Choroid plexus epithelial cell (primary cell): ENCODE measurements around the gene AKR1C1.
A peak's percentile ranks its signal among the peaks of the same experiment; 100 is the strongest.
"Not testable (repeated sequence)": the region's sequence is repeated elsewhere in the genome, so short reads cannot be mapped to it uniquely, and the experiment has no call there.

ENCODE experiments used
- DNase-seq: peaks from one replicate; pipeline ENCODE4 v3.0.0-alpha.2; 2010; ENCODE audit warnings: low read depth
- H3K4me3 ChIP-seq: 2 replicates; pipeline ENCODE4 v1.5.1; 2011; ENCODE audit warnings: low read depth, mild to moderate bottlenecking, control low read depth, low read length, moderate library complexity
- TF ChIP-seq, protein P1 (sequence below): conservative IDR thresholded peaks from 2 replicates; pipeline ENCODE4 v1.5.1; 2011; ENCODE audit warnings: low read depth, mild to moderate bottlenecking, control low read depth, inconsistent platforms, low read length, moderate library complexity

AKR1C1 gene

DNA sequence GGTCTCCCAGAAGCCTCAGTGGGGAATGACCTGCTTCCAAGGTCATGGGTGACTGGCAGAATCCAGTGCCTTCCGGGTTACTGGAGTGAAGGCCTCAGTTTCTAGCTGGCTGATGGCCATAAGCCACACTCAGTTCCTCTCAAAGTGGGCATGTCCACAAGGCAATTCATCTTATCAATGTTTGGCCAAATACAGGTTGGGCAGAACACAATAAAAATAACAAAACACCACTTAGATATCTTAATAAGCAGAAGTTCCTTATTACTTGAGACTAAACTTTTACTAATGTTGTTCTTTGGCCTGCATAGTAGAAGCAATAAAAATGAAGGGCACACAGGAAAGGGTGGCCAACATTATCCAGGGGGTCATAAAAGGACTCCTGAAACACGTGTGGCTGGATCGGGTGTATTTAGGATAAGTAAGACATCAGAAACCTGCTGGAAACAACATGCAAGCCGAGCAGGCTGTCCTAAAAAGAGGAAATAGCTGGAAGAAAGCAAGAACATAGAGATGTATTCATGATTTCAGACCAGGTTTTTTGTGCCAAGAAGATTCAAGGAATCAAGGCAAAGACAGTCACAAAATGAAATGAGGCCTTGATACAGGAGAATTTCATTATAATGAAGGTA, 60.1 kb downstream of the AKR1C1 start:
- no peak for DNase-seq
- TF ChIP-seq, protein P1, sequence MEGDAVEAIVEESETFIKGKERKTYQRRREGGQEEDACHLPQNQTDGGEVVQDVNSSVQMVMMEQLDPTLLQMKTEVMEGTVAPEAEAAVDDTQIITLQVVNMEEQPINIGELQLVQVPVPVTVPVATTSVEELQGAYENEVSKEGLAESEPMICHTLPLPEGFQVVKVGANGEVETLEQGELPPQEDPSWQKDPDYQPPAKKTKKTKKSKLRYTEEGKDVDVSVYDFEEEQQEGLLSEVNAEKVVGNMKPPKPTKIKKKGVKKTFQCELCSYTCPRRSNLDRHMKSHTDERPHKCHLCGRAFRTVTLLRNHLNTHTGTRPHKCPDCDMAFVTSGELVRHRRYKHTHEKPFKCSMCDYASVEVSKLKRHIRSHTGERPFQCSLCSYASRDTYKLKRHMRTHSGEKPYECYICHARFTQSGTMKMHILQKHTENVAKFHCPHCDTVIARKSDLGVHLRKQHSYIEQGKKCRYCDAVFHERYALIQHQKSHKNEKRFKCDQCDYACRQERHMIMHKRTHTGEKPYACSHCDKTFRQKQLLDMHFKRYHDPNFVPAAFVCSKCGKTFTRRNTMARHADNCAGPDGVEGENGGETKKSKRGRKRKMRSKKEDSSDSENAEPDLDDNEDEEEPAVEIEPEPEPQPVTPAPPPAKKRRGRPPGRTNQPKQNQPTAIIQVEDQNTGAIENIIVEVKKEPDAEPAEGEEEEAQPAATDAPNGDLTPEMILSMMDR = no peak

DNA sequence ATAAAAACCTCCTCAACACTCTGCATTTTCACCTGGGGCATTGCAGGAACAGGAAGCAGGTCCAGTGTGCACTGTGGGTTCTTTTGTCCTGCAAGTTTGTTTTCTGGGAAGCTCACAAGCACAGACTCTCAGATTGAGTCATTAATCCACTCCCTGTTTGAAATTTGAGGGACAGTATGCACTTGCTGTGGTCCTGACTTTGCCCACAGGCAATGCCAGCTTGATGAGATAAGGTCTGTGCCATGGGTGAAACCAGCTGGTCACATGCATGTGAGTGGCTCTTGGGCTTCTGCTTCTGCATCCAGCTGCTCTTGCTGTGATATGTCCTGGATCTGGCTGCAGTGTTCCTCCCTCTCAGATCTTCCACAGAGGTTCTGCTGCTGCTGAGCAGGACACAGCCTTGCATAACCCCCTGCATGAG, 62.3 kb downstream of the AKR1C1 start:
- DNase-seq = peak; percentile 35
- not testable (repeated sequence) for H3K4me3 ChIP-seq

More for the DNA sequence above, 60.1 kb downstream of the AKR1C1 start:
- H3K4me3 ChIP-seq = no peak overlapping the region

DNA sequence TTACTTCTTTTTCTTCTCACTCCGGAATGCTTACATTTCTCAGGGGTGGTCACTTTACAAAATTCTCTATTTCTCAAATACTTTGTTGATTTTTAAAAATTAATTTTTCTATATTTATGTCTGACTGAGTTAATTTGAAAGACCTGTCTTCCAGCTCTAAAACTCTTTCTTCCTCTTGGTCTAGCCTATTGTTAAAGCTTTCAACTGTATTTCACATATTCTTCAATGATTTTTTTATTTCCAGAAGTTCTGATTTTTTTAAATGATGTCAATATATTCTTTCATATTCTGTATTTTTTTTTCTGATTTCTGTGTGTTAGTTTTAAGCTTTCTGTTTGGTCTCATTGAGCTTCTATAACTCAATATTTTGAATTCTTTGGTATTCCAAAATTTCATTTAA, 67.8 kb downstream of the AKR1C1 start:
- DNase-seq = no peak
- H3K4me3 ChIP-seq = no peak overlapping the region
- TF ChIP-seq, protein P1 = no peak

DNA sequence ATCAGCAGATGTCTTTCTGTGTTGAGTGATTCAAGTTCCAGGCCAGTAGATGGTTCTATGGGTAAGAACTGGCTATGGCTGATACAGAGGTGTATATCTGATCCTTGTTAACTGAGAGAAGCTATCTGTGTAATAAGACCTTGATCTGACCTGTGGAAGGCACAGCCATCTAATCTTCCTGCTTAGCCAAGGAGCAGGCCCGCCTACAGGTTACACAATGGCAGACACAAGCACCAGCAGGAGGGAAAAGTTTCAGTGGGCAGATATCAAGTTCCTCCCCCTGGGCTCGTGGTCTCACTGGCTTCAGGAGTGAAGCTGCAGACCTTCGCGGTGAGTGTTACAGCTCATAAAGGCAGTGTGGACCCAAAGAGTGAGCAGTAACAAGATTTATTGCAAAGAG, 68.4 kb downstream of the AKR1C1 start:
- DNase-seq = peak; percentile 34
- not testable (repeated sequence) for H3K4me3 ChIP-seq

DNA sequence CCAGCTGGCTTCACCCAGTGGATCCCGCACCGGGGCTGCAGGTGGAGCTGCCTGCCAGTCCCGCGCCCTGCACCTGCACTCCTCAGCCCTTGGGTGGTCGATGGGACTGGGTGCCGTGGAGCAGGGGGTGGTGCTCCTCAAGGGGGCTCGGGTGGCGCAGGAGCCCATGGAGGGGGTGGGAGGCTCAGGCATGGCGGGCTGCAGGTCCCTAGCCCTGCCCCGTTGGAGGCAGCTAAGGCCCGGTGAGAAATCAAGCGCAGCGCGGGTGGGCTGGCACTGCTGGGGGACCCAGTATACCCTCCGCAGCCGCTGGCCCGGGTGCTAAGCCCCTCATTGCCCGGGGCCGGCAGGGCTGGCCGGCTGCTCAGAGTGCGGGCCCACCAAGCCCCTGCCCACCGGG, 69.2 kb downstream of the AKR1C1 start:
- DNase-seq, H3K4me3 ChIP-seq: not testable (repeated sequence)
